ENCODE measurements around the gene ARMC7.
"Not testable (repeated sequence)": the region's sequence is repeated elsewhere in the genome, so short reads cannot be mapped to it uniquely, and the experiment has no call there.

Gene ARMC7

GRCh38 chr17:75154195-75155106 lies 44.7 kb downstream of the ARMC7 start, which contains the start of gene JPT1:
Gene JPT1 (minus strand): TSS chr17:75154512. CDS start chr17:75154397, 115 bp downstream.
- peak; percentile 96 to 99 (median 96) for DNase-seq (ENCODE audit: low read depth in 3 of 3)

- no peak for DNase-seq (ENCODE audit: low read depth in 3 of 3)
These were observed 45.4 kb downstream of the ARMC7 start for GRCh38 chr17:75155191-75155601.

- DNase-seq (ENCODE audit: low read depth in 3 of 3) = not testable (repeated sequence)
These were observed 48.7 kb downstream of the ARMC7 start for GRCh38 chr17:75158480-75158879.

- DNase-seq (ENCODE audit: low read depth in 3 of 3) = no peak
These were observed 49.6 kb downstream of the ARMC7 start for GRCh38 chr17:75159196-75160031.

- DNase-seq (ENCODE audit: low read depth in 3 of 3) = no peak
These were observed 50.4 kb downstream of the ARMC7 start for GRCh38 chr17:75160211-75160610.

- no peak for DNase-seq (ENCODE audit: low read depth in 3 of 3)
These were observed 53.3 kb downstream of the ARMC7 start for GRCh38 chr17:75163074-75163473.

- DNase-seq (ENCODE audit: low read depth in 3 of 3) = not testable (repeated sequence)
These were observed 54.8 kb downstream of the ARMC7 start for GRCh38 chr17:75164606-75165005.

GRCh38 chr17:75168998-75169397 lies 59.2 kb downstream of the ARMC7 start:
- no peak for DNase-seq (ENCODE audit: low read depth in 3 of 3)

- DNase-seq (ENCODE audit: low read depth in 3 of 3) = no peak
These were observed 63.8 kb downstream of the ARMC7 start for GRCh38 chr17:75173526-75173925.

GRCh38 chr17:75174996-75175395 lies 65.2 kb downstream of the ARMC7 start:
- no peak for DNase-seq (ENCODE audit: low read depth in 3 of 3)

GRCh38 chr17:75176625-75177024 lies 66.9 kb downstream of the ARMC7 start:
- DNase-seq (ENCODE audit: low read depth in 3 of 3) = no peak

GRCh38 chr17:75178453-75178852 lies 68.7 kb downstream of the ARMC7 start:
- no peak for DNase-seq (ENCODE audit: low read depth in 3 of 3)

All from stimulated activated CD4-positive, alpha-beta T cell treated with anti-CD3 and anti-CD28 coated beads, TNF-alpha, amount 100 ng/mL, for 24 hours (primary cell).